Panc1 (cell line): ENCODE data around the gene TEKT3. TPM values are rescaled to one million over a fixed set of nuclear protein-coding genes. Genes with fewer than 3 reads are reported as not detected.
A peak's percentile ranks its signal among the peaks of the same experiment; 100 is the strongest.

ENCODE experiments used
- ATAC-seq: fragments of 200-7000 bp; cut with Tn5 transposase; 2 replicates; pipeline ENCODE4 v1.9.1; 2020; ENCODE audit warnings: mild to moderate bottlenecking, moderate library complexity
- BruUV-seq: library from RNA; stranded (reverse); fragments of 400-500 nt; replicated peaks from 2 replicates; lab custom pipeline; 2021; lab: Mats Ljungman, UMichigan
- CTCF ChIA-PET: fragments of 300-600 bp; sonication (Branson Sonifier 250); formaldehyde crosslinking; loops from one replicate; lab custom pipeline; 2022; ENCODE audit warnings: antibody characterized with exemption; lab: Charles Lee
- POLR2A ChIA-PET: fragments of 300-600 bp; sonication (Branson Sonifier 250); formaldehyde crosslinking; loops from one replicate; lab custom pipeline; 2022; ENCODE audit warnings: antibody characterized with exemption; lab: Charles Lee
- DNase-seq: peaks from one replicate; pipeline ENCODE4 v3.0.0-alpha.2; 2010; ENCODE audit warnings: low read depth, low spot score
- H3K27ac ChIP-seq: 2 replicates; pipeline ENCODE4 v1.5.1; 2011; ENCODE audit warnings: mild to moderate bottlenecking, low read length, inconsistent platforms
- H3K27me3 ChIP-seq: fragments of 200-500 bp; sonication (Bioruptor generic); 2 replicates; pipeline ENCODE4 v1.6.0; 2014; ENCODE audit warnings: low read length, inconsistent platforms; ENCODE audit not compliant: control insufficient read depth, insufficient read depth
- H3K36me3 ChIP-seq: fragments of 200-500 bp; sonication (Bioruptor generic); 2 replicates; pipeline ENCODE4 v1.5.1; 2014; ENCODE audit warnings: inconsistent platforms, mild to moderate bottlenecking, low read length, moderate library complexity; ENCODE audit not compliant: control insufficient read depth, insufficient read depth
- H3K4me1 ChIP-seq: 2 replicates; pipeline ENCODE4 v1.5.1; 2011; ENCODE audit warnings: inconsistent platforms, mild to moderate bottlenecking, low read length, moderate library complexity; ENCODE audit not compliant: control insufficient read depth, insufficient read depth
- H3K4me3 ChIP-seq, 2 experiments: 2 replicates each; pipeline ENCODE4 v1.5.1; 2011 to 2012; ENCODE audit warnings: low read depth in 2 of 2, low read length in 2 of 2, mild to moderate bottlenecking in 2 of 2, inconsistent platforms in 1 of 2, moderate library complexity in 1 of 2
- H3K9me3 ChIP-seq: fragments of 200-500 bp; sonication (Bioruptor generic); 2 replicates; pipeline ENCODE4 v1.5.1; 2014; ENCODE audit warnings: low read depth, mild to moderate bottlenecking, inconsistent platforms, low read length, moderate library complexity; ENCODE audit not compliant: control insufficient read depth, insufficient read depth
- CTCF ChIP-seq: fragments of 450-650 bp; IDR thresholded peaks from 2 replicates; pipeline ENCODE4 v1.5.1; 2017; ENCODE audit warnings: mild to moderate bottlenecking
- POLR2AphosphoS5 ChIP-seq: IDR thresholded peaks from 2 replicates; pipeline ENCODE4 v1.6.1; 2012; ENCODE audit warnings: mild to moderate bottlenecking, low read depth, low read length, moderate library complexity
- REST ChIP-seq, 2 experiments: IDR thresholded peaks; 2 replicates each; pipeline ENCODE4 v1.6.1; 2011 to 2012; ENCODE audit warnings: low read depth in 2 of 2, control low read depth in 1 of 2, low read length in 1 of 2, mild to moderate bottlenecking in 1 of 2, moderate library complexity in 1 of 2; ENCODE audit not compliant: insufficient read depth in 1 of 2
- SIN3A ChIP-seq: IDR thresholded peaks from 2 replicates; pipeline ENCODE4 v1.6.1; 2012; ENCODE audit warnings: low read depth, mild to moderate bottlenecking, low read length, moderate library complexity, borderline replicate concordance; ENCODE audit not compliant: insufficient read depth
- TCF7L2 ChIP-seq: IDR thresholded peaks from 2 replicates; pipeline ENCODE4 v1.6.1; 2011; ENCODE audit warnings: mild to moderate bottlenecking, low read depth, low read length, inconsistent platforms
- in situ Hi-C: cut with HindIII; loops from 2 replicates; pipeline ENCODE4 v1.10.0; 2016; ENCODE audit warnings: low sequenced_read_pairs, low pct_unique_long_range_greater_than_20kb
- intact Hi-C: fragments of 100-400 bp; cut with micrococcal nuclease; formaldehyde crosslinking; loops from one replicate; pipeline ENCODE4 v1.10.0; 2022; ENCODE audit not compliant: unreplicated experiment
- total RNA-seq: library from RNA; stranded (reverse); gene quantifications from one replicate; pipeline ENCODE4 v1.2.1, GENCODE V29; 2021; ENCODE audit not compliant: unreplicated experiment

TEKT3 gene
- total RNA-seq, 1 experiment from 2014 or later: not detected

- TF ChIP-seq POLR2AphosphoS5 (no peak), REST (IDR thresholded peaks at IDR 0.05; ENCODE audit: insufficient read depth in 1 of 2, low read depth in 2 of 2, low read length in 1 of 2) (no peak), TCF7L2 (no peak)
- ATAC-seq (peak; percentile 81), DNase-seq (no peak)
- ChIA-PET CTCF (interaction anchor here (1.0 kb wide), 1 partner anchor 242 kb away, joined by 5 read pairs; no protein-coding TSS in a partner anchor), POLR2A (no interaction called here)
- intact Hi-C loops (loop anchor here (2.0 kb wide), 1 partner anchor 241 kb away; no protein-coding TSS in a partner anchor), in situ Hi-C loops (no loop called here)
- Histone ChIP-seq H3K36me3 (no peaks in the 10 kb centered on the region; the same call in none of the 2 replicates), H3K9me3 (no peaks in the 10 kb centered on the region), H3K4me1 (peaks cover 9% of the 10 kb centered on the region), H3K27ac (no peak overlapping the region), H3K27me3 (peaks cover 8% of the 10 kb centered on the region), H3K4me3 (peak overlapping the region; percentile 56 to 68)
- BruUV-seq: no TSS peak
These were observed 80.1 kb downstream of the TEKT3 start for GRCh38 chr17:15261258-15261801.

- no TSS peak for BruUV-seq
- Histone ChIP-seq H3K9me3 (no peaks in the 10 kb centered on the region), H3K27ac (0 out of 2 replicates have a peak overlapping the region, but pooled peaks have one; percentile 44), H3K36me3 (no peaks in the 10 kb centered on the region; the same call in none of the 2 replicates), H3K4me3 (peak overlapping the region; percentile 56 to 68), H3K27me3 (peaks cover 8% of the 10 kb centered on the region), H3K4me1 (peaks cover 9% of the 10 kb centered on the region)
- TF ChIP-seq REST (IDR thresholded peaks at IDR 0.05; ENCODE audit: insufficient read depth in 1 of 2, low read depth in 2 of 2, low read length in 1 of 2) (no peak), CTCF (peak; percentile 95), TCF7L2 (no peak), POLR2AphosphoS5 (no peak), SIN3A (no peak)
- ChIA-PET CTCF (interaction anchor here (1.0 kb wide), 1 partner anchor 242 kb away, joined by 5 read pairs; no protein-coding TSS in a partner anchor), POLR2A (no interaction called here)
- in situ Hi-C loops (no loop called here), intact Hi-C loops (loop anchor here (2.0 kb wide), 1 partner anchor 242 kb away; no protein-coding TSS in a partner anchor)
- ATAC-seq (peak; percentile 90), DNase-seq (no peak)
These were observed 80.8 kb downstream of the TEKT3 start for GRCh38 chr17:15260376-15261257.
